Activated T-helper 9 cell treated with anti-CD3 and anti-CD28 coated beads, Interleukin-2, amount 50 U/mL, for 16 hours (primary cell): ENCODE data around the gene PGAM1.
"Not testable (repeated sequence)": the region's sequence is repeated elsewhere in the genome, so short reads cannot be mapped to it uniquely, and the experiment has no call there.

Experiments used
- DNase-seq: peaks from one replicate; pipeline ENCODE4 v3.0.0-alpha.2; 2020; ENCODE audit warnings: low read depth

Gene PGAM1

DNA sequence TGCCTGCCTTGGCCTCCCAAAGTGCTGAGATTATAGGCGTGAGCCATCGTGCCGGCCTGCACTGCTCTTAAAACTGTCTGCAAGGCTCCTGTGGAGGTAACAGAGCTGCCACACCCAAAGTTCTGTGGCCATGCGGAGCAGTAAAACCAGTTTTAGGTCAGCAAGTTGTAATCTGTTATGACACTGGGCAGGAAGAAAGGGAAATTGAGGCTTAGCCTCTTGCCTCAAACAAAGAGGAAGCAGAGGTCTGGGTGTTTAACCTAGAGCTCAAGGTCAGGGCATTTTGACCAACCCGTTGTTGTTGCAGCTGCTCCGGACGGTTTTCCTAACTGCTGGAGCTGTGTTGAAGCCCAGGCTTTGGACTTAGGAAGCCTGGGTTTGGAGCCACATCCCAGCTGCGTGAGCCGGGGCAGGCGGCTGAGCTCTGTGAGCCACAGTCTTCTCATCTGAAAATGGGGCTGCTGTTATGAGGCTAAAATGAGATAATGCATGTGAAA is 17.4 kb upstream of the PGAM1 start:
- DNase-seq, result no peak

GRCh38 chr10:97411406-97411805 is 14.6 kb upstream of the PGAM1 start:
- no peak for DNase-seq

DNA sequence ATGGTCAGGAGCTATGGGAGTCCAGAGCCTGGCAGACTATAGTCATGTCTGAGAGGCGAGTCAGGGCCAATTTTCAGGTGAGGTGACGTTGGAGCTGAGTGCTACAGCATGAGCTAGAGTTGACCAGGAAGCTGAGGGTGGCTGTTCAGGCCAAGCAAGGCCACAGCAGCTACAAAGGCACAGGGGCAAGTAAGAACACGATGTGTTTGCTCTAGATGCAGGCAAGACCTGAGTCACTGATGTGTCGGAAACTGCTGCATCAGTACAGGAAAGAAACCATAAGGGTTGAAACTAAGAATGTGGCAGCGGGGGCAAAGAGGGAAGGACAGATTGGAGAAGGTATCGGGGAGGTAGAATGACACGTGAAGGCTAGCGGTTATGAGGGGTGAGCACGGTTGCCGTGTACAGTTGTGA is 13.1 kb upstream of the PGAM1 start:
- peak; percentile 48 for DNase-seq

DNA sequence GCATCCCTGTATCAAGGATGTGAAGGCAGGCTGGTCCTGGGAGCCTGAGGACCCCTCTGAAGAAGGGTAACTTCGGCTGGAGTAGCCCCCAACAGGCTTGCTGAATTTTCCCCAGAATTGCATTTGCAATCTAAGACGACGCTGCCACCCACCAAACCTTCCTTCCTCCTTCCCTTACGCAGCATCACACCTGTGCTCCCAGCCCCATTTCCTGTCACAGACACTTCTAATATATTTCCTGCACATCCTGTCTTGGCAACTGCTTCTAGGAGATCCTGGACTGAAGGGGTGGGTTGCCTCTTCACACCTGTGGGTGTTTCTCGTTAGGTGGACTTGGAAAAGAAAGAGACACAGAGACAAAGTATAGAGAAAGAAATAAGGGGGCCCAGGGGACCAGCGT is 9.4 kb upstream of the PGAM1 start:
- no peak for DNase-seq

DNA sequence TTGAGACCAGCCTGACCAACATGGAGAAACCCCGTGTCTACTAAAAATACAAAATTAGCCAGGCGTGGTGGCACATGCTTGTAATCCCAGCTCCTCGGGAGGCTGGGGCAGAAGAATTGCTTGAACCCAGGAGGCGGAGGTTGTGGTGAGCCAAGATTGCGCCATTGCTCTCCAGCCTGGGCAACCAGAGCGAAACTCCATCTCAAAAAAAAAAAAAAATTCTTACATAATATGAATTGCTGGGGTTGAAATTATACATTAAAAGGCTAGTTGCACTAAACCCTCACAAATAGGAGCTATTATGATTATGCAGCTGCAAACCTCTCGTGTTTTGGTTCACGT is 2.3 kb upstream of the PGAM1 start:
- DNase-seq, result not testable (repeated sequence)

- no peak for DNase-seq
These were observed 982 bp downstream of the PGAM1 start for GRCh38 chr10:97426776-97427570.

DNA sequence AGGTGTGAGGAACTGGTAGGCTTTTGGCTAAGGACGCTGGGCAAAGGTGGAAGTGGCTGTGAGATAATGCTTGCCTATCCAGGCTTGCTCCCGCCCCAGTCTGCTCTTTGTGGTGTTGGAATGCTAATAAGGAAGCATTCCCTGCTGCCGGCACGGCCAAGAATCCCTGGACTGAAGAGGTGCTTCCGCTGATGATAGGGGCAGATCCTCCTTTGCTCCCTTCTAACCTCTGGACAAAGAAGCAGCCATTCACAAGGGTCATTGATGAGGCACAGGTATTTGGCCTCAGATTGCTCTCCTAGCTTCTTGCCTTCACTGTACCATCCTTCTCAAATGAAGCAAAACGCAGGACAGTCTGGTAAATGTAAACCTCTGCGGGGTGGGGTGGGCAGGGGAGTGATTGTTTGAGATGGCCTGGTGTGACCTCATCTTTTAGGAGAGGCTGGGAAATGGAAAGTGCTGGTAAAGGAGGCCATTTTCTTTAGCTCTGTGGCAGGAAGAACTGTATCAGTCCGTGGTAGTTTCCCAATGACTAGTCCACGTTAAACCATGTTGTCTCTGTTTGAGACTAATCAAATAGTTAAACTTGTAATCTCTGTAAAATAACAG is 1.7 kb downstream of the PGAM1 start:
- DNase-seq, result peak; percentile 29

DNA sequence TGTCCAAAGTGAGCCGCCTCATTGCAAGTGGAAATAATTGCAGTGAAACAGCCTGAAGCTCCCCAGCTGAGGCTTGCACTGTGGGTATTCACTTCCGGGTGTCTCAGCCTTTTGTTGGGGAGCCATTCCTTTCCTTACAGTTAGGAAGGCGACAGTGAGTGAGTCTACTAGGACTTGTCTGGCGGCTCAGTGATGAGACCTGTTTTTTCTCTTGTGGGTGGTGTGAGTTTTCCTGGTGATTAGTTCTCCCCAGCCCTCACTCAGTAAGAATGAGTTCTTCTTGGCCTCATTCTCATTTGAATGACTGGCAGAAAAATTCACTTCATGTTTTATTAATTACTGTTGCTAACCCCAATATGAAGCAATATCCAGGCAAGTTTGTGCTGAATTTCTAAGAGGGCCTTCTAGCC is 2.6 kb downstream of the PGAM1 start:
- DNase-seq, result peak; percentile 38

- DNase-seq, result no peak
These were observed 8.1 kb downstream of the PGAM1 start for GRCh38 chr10:97434055-97434454.

DNA sequence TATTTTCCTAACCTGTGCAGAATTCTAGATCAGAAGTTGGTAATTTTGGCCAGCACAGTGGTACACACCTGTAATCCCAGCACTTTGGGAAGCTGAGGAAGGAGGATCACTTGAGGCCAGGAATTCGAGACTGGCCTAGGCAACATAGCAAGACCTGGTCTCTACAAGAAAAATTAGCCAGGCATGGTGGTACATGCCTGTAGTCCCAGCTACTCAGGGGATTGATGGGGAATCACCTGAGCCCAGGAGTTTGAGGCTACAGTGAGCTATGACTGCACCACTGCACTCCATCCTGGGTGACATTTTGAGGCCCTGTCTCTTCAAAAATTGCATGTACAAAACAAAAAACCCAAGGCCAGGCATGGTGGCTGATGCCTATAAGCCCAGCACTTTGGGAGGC is 8.6 kb downstream of the PGAM1 start:
- DNase-seq, result no peak

DNA sequence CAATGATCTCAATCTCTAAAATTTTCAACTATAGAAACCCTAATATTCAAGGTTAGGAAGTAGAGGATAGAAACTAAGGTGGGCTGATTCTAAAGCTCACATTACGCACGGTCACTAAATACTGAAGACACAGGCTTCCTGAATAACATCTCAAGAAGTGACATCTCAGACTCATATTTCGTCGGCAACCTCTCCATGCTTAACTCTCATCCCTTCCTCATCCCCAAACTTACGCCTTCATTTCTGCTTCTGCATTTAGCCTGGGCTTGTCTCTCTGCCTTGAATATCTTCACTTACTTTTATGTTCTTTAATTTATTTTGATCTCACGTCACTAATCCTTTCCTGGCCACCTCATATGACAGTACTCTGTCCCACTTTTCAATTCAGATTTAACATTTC is 9.2 kb downstream of the PGAM1 start:
- DNase-seq, result no peak

DNA sequence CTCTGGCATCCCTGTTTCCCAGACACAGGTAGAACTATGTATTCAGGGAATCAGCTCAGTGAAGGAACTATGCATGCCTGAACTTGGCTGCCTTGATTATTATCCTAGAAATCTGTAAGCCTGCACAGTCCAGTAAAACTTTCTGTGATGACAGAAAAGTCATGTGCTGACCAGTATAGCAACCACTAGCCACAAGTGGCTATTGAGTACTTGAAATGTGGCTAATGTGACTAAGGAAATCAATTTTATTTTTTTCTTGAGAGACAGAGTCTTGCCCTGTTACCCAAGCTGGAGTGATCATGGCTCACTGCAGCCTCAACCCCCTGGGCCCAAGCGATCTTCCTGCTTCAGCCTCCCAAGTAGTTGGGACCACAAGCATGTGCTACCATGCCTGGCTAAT is 16.3 kb downstream of the PGAM1 start:
- no peak for DNase-seq

- DNase-seq, result no peak
These were observed 18.2 kb downstream of the PGAM1 start for GRCh38 chr10:97444212-97444611.

GRCh38 chr10:97445357-97445721 is 19.3 kb downstream of the PGAM1 start:
- no peak for DNase-seq

DNA sequence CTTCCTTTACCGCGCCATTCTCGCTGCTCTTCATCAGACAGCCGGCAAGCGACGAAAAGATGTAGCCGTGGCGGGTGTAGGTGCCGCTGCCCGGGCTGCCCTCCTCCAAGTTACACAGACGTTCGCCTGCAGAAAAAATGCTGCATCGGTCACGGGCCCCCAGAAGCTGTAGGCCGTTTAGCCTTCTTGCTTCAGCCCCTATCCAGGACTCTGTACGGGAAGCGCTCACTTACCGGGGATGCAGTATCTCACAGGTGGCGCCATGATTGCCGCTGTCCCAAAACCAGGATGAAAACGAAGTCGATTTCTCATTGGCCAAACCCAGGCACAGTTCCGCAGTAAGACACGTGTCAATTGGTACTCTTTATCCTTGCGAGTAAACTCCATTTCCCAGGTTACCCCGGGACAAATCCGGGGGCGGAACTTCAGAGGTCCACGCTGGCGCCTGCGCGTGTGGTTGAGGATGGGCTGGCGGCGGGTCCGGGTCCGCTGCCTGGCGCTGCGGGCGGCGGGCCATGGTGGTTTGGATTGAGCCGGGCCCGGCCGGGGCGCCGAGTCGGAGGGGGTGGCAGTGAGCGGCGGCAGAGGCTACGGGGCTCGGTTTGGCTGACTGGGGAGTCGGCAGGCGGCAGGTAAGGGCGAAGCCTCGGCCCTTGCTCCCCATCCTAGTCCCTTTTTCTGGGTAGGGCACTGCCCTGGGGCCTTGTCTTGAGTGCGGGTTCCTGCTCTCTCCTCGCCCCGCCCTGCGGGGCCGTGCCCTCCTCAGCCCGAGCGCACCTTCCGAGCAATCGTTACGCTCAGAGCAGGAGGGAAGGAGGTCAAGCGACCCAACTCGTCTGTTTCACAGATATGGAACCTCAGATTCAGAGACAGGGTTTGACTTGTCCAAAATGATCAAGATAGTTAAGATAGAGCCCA is 20.0 kb downstream of the PGAM1 start, which contains the start of the genes EXOSC1 and ZDHHC16:
Gene EXOSC1 (minus strand): TSS at position 285 of the 918 bp plus-strand sequence. CDS start 21 bp downstream, at position 264.
Gene ZDHHC16 (plus strand): TSS at position 454 of the 918 bp plus-strand sequence. CDS start 5,501 bp downstream, outside the sequence.
- peak; percentile 87 for DNase-seq

GRCh38 chr10:97450828-97451227 is 24.8 kb downstream of the PGAM1 start:
- no peak for DNase-seq

GRCh38 chr10:97451605-97452004 is 25.6 kb downstream of the PGAM1 start:
- DNase-seq, result no peak

- no peak for DNase-seq
These were observed 26.4 kb downstream of the PGAM1 start for GRCh38 chr10:97452352-97452751.

GRCh38 chr10:97454330-97455036 is 28.5 kb downstream of the PGAM1 start:
- DNase-seq, result no peak

GRCh38 chr10:97456034-97456685 is 30.2 kb downstream of the PGAM1 start:
- no peak for DNase-seq

- DNase-seq, result no peak
These were observed 30.7 kb downstream of the PGAM1 start for GRCh38 chr10:97456686-97457065.
